GM12872 (cell line): Measurements from ENCODE around the gene FAF1.

Experiments
- TF ChIP-seq, protein P1 (sequence below): IDR thresholded peaks from 3 replicates; pipeline ENCODE4 v1.5.1; 2011; ENCODE audit warnings: low read depth, mild to moderate bottlenecking, low read length, moderate library complexity; ENCODE audit not compliant: insufficient read depth

FAF1 gene

DNA sequence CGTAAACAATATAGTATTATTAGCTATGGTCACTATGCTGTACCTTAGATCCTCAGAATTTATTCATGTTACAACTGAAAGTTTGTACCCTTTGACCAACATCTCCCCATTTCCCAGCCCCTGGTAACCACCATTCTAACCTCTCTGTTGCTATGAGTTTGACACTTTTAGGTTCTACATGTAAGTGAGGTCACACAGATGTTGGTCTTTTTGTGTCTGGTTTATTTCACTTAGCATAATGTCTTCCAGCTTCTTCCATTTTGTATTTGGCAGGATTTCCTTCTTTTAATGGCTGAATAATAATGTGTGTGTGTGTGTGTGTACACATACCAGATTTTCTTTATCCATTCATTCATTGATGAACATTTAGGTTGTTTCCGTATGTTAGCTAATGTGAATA lies 139.5 kb downstream of the FAF1 start:
- TF ChIP-seq, protein P1, sequence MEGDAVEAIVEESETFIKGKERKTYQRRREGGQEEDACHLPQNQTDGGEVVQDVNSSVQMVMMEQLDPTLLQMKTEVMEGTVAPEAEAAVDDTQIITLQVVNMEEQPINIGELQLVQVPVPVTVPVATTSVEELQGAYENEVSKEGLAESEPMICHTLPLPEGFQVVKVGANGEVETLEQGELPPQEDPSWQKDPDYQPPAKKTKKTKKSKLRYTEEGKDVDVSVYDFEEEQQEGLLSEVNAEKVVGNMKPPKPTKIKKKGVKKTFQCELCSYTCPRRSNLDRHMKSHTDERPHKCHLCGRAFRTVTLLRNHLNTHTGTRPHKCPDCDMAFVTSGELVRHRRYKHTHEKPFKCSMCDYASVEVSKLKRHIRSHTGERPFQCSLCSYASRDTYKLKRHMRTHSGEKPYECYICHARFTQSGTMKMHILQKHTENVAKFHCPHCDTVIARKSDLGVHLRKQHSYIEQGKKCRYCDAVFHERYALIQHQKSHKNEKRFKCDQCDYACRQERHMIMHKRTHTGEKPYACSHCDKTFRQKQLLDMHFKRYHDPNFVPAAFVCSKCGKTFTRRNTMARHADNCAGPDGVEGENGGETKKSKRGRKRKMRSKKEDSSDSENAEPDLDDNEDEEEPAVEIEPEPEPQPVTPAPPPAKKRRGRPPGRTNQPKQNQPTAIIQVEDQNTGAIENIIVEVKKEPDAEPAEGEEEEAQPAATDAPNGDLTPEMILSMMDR: no peak

- TF ChIP-seq, protein P1: no peak
Measured at GRCh38 chr1:50812346-50812745, 147.7 kb downstream of the FAF1 start.

DNA sequence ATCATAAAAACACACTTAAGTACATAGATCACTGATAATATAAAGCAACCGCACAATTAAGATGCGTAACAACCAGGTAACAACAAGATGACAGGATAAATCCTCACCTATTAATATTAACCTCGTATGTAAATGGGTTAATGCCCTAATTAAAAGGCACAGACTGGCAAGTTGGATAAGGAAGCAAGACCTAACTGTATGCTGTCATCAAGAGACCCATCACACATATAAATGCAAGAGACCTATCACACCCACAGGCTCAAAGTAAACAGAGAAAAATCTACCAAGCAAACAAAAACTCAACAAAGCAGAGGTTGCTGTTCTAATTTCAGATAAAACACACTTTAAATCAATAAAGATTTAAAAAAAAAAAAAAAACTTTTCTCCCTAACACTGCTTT lies 151.8 kb downstream of the FAF1 start:
- TF ChIP-seq, protein P1: no peak

DNA sequence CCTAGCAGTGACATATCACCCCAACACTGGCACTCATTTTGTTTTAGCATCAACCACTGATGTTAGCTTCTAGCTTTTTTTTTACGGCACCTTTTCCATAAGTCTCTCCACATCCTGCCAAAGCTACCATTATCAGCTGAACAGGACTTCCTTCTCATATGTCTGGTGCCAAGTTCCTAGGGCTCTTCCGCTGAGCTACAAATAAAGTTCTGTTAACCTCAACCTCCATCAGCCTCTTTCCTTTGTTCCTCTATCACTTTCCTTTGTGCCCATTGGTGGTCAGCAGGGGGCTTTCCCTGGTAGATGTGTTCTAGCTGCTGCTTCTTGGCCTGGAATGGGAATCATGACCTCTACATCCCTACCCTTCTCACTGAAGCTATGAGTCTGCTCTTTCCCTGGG lies 163.8 kb downstream of the FAF1 start:
- TF ChIP-seq, protein P1: no peak

- TF ChIP-seq, protein P1: no peak
Measured at GRCh38 chr1:50793521-50793920, 166.5 kb downstream of the FAF1 start.

DNA sequence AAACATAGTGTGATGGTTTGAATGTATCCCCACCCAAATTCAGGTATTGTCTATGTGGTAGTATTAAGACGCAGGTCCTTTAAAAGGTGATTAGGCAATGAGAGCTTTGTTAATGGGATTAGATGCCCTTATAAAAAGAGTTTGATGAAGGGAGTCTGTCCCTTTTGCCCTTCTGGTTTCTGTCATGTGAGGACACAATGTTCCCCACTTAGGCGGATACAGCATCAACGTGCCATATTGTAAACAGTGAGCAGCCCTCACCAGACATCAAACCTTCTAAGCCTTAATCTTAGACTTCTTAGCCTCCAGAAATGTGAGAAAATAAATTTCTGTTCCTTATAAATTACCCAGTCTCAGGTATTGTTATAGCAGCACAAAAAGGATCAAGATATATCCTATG lies 172.8 kb downstream of the FAF1 start:
- TF ChIP-seq, protein P1: no peak

GRCh38 chr1:50783286-50783685 lies 176.8 kb downstream of the FAF1 start:
- TF ChIP-seq, protein P1: no peak

- TF ChIP-seq, protein P1: no peak
Measured at GRCh38 chr1:50780797-50781196, 179.3 kb downstream of the FAF1 start.
